ENCODE results near the gene RAVER2. TPM values are rescaled to one million over a fixed set of nuclear protein-coding genes. Genes with fewer than 3 reads are reported as not detected.

RAVER2 gene
- total RNA-seq, 1 experiment from 2014 or later, result 13.3 TPM

DNA sequence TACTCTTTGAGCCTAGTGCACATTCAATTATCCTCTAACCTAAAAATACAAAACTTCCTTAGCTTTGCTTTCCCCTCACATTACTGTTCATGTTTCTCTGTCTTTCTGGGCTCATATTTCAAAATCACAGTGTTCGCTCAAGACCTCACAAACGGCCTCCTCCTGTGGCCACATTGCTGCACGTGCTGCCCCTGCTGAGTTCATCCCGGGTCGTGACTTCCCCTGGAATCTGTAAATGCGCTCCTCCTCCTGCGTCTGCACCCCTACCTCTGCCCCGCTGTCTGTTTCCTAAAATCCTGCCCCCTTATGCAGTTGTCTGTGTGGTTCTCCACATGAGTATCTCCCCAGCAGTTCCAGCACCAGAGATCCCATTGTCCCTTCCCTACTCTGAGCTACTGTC lies 45.5 kb upstream of the RAVER2 start:
- Histone ChIP-seq H4K20me1 (ENCODE audit: control insufficient read depth, insufficient read depth, insufficient read length) (no peaks in the 10 kb centered on the region), H3K23ac (ENCODE audit: insufficient read length, low read depth, low read length) (no peak overlapping the region), H3K9ac (ENCODE audit: extremely low read depth, insufficient read length, low read length) (no peak overlapping the region), H3K4me2 (ENCODE audit: insufficient read depth, insufficient read length, low read length) (no peak overlapping the region), H2BK5ac (ENCODE audit: insufficient read length, low read length) (no peak overlapping the region), H3K9me3 (ENCODE audit: control insufficient read depth, low read depth, low read length) (no peaks in the 10 kb centered on the region), H4K91ac (ENCODE audit: insufficient read length, low read depth, low read length) (no peak overlapping the region), H3K56ac (ENCODE audit: insufficient read length, low read depth, low read length) (no peak overlapping the region), H4K5ac (ENCODE audit: insufficient read length, low read depth, low read length) (no peak overlapping the region), H3K4ac (ENCODE audit: low read depth, low read length) (no peak overlapping the region), H3T11ph (ENCODE audit: low read length) (no peak overlapping the region), H2BK20ac (ENCODE audit: low read depth, low read length, poor library complexity, severe bottlenecking) (no peak overlapping the region), H3K14ac (ENCODE audit: insufficient read depth, low read length) (no peak overlapping the region), H3K79me2 (ENCODE audit: insufficient read depth, low read length) (no peaks in the 10 kb centered on the region), H3K4me1 (ENCODE audit: insufficient read depth, low read length) (peaks cover 4% of the 10 kb centered on the region; the same call in 1 of the 2 replicates), H3K18ac (ENCODE audit: insufficient read length, low read depth, low read length) (no peak overlapping the region), H3K27ac (ENCODE audit: insufficient read length, low read depth, low read length) (no peak overlapping the region), H2AFZ (ENCODE audit: low read length) (no peak overlapping the region), H4K8ac (replicated peaks; ENCODE audit: insufficient read length, low read depth, low read length) (no peak overlapping the region), H2BK12ac (ENCODE audit: insufficient read length, low read depth, low read length) (no peak overlapping the region), H3K27me3 (ENCODE audit: insufficient read depth, low read length) (no peaks in the 10 kb centered on the region), H2BK15ac (ENCODE audit: low read depth, low read length) (no peak overlapping the region), H3K23me2 (ENCODE audit: insufficient read length, low read depth, low read length, poor library complexity, severe bottlenecking) (no peaks in the 10 kb centered on the region), H3K79me1 (ENCODE audit: insufficient read depth, low read depth, low read length, poor library complexity, severe bottlenecking) (no peaks in the 10 kb centered on the region), H2AK5ac (ENCODE audit: insufficient read length, low read length) (no peak overlapping the region), H2BK120ac (ENCODE audit: low read depth, low read length, poor library complexity, severe bottlenecking) (no peak overlapping the region)
- Mint-ChIP-seq H3K4me1 (peaks cover 10 to 11% of the 10 kb centered on the region in 2 experiments), H3K9me3 (peaks cover 0 to 3% of the 10 kb centered on the region in 2 experiments; a peak in 1 of 5 replicates), H3K4me3 (no peak overlapping the region; a peak in 1 of 5 replicates), H3K27me3 (ENCODE audit: low read depth) (no peaks in the 10 kb centered on the region), H3K36me3 (ENCODE audit: insufficient read depth in 1 of 3, low read depth in 3 of 3) (peaks cover 0 to 3% (median 0%) of the 10 kb centered on the region in 3 experiments; a peak in 2 of 7 replicates), H3K27ac (peak overlapping the region in 2 of 3 experiments; percentile 26 to 56; a peak in 3 of 7 replicates)
- DNase-seq, result no peak
- TF ChIP-seq, protein P1, sequence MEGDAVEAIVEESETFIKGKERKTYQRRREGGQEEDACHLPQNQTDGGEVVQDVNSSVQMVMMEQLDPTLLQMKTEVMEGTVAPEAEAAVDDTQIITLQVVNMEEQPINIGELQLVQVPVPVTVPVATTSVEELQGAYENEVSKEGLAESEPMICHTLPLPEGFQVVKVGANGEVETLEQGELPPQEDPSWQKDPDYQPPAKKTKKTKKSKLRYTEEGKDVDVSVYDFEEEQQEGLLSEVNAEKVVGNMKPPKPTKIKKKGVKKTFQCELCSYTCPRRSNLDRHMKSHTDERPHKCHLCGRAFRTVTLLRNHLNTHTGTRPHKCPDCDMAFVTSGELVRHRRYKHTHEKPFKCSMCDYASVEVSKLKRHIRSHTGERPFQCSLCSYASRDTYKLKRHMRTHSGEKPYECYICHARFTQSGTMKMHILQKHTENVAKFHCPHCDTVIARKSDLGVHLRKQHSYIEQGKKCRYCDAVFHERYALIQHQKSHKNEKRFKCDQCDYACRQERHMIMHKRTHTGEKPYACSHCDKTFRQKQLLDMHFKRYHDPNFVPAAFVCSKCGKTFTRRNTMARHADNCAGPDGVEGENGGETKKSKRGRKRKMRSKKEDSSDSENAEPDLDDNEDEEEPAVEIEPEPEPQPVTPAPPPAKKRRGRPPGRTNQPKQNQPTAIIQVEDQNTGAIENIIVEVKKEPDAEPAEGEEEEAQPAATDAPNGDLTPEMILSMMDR (conservative IDR thresholded peaks at IDR 0.05), result no peak
- WGBS (ENCODE audit: extremely low coverage, insufficient read length, low lambda C conversion rate), result no CpG with 5 or more reads among the region's 8 CpGs

Measured in H9 (cell line).